Left kidney (tissue), 2 donors: ENCODE data around the gene SLC25A1. TPM values are rescaled to one million over a fixed set of nuclear protein-coding genes. Genes with fewer than 3 reads are reported as not detected.
A peak's percentile ranks its signal among the peaks of the same experiment; 100 is the strongest.

Experiments
- DNase-seq: peaks from one replicate; pipeline ENCODE4 v3.0.0-alpha.2; 2013
- polyA plus RNA-seq: library from polyadenylated mRNA; unstranded; fragments of 120-200 nt; gene quantifications from one replicate; pipeline ENCODE4 v1.2.1, GENCODE V29; 2013; ENCODE audit not compliant: insufficient read length

SLC25A1 gene
- polyA plus RNA-seq, 1 donor: 57.4 TPM

- no peak for DNase-seq
Observed at GRCh38 chr22:19182472-19183157, 4.1 kb upstream of the SLC25A1 start.

GRCh38 chr22:19181786-19182471 lies 3.4 kb upstream of the SLC25A1 start:
- no peak for DNase-seq

- DNase-seq: no peak
Observed at GRCh38 chr22:19180740-19181410, 2.3 kb upstream of the SLC25A1 start.

- no peak for DNase-seq
Observed at GRCh38 chr22:19180234-19180633, 1.7 kb upstream of the SLC25A1 start.

DNA sequence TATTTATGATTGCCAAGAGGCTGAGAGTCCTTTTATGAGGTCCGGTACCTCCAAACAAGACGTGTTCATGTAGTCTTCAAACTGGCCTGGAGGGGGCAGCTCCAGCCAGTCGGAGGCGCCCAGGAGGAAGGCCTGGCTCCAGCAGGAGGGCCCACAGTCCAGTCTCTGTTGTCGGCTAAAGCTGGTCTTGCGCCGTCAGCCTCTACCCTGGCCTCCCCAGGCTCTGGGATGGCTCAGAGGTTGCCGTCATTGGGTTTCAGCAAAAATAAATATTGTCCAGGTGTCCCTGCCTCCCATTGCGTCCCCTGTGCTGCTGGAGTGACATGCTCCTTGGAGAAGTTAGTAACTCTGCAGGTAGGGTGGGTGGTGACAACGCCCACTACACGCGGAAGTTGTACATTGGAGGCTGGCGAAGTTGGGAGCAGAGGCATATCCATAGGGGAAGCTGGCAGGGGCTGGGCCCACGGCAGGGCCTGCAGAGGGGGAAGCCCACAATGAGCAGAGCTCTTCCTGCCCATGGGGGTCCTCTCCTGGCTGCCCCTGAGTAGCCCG lies 1.0 kb upstream of the SLC25A1 start:
- peak; percentile 79 for DNase-seq

DNA sequence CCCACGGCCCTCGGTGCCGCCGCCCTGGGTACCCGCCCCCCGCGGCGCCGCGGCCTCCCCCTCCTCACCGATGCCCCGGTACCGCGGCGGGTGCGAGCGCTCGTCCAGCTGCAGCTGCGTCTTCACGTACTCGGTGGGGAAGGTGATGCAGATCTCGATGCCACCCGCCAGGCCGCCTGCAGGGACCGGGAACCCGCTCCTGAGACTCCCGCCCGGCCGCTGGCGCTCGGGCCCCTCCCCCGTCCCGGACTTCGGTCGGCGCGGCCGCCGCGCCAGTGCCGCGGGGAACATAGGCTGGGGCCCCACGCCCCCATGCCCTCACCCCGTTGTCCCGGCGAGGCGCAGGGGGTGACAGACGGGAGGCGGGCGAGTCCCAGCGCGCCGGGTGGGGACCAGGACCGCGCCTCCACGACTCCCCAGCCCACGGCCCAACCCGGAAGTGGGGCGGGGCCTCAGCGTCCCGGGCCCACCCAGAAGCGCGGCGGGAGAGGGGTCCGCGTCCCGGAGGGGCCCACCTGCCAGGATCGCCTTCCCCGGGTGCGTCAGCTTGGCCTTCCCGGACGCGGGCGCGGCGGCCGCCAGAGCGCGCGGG lies 375 bp downstream of the SLC25A1 start:
- DNase-seq: no peak

DNA sequence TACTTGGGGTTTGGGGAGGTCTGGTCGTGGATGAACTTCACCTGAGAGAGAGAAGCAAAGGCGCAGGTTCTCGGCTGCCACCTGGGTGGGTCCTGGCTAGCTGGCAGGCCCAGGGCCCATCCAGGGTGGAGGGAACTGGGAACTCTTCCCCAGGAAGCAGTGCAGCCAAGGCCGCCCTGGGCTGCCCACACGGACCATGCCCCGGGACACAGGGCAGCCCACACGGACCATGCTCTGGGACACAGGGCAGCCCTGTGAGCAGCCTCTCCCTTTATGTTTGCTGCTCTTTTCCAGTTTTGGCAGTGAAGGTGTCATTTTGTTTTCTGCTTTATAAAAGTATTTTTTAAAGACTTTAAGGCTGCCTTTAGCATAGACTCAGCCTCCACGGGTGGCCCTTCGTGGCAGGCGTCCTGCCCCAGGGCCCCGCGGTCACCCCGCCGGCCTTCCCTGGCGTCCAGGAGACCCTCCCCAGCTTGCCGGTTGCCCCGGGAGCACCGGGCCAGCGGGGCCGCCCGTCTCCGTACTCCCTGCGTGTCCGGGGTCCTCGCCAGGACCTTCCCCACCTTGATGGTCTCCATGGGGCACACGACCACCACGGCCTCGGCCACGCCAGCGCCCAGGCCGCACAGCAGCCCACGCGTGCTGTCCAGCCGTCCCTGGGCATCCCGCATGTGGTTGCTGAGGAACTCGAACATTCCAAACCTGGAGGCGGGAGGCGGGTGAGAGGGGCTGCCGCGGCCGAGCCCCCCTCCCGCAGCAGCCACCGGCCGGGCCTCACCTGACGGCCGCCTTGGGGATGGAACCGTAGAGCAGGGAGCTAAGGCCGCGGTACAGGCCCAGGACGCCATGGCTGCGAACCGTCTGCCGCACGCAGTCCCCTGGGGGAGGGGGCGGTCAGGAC lies 1.1 kb downstream of the SLC25A1 start:
- DNase-seq: no peak

- DNase-seq: no peak
Observed at GRCh38 chr22:19176732-19177131, 1.8 kb downstream of the SLC25A1 start.

- DNase-seq: no peak
Observed at GRCh38 chr22:19176175-19176643, 2.3 kb downstream of the SLC25A1 start.

DNA sequence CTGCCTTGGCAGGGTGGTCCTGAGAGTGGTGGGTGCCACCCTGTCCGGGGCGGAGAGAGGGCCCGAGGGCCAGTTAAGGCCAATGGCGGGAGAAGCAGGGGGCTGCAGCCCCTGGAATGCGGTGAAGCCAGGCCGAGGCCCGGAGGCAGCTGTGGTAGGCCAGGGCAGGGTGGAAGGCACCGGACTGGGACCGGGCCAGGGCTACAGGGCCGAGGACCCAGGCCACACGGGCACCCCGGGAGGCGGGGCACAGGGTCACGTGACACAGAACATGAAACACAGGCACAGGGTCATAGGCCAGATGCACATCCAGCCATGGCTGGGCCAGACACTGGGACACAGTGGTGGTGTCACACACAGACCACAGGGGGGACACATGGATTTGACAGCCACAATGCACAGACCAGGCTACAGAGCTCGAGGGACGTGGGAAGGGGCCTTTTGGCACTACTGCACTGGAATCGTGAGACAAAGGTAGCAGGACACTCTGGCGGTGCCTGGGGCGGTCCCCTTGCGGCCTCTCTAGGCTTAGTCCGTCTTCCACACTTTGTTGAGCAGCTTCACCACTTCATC lies 2.8 kb downstream of the SLC25A1 start:
- no peak for DNase-seq

DNA sequence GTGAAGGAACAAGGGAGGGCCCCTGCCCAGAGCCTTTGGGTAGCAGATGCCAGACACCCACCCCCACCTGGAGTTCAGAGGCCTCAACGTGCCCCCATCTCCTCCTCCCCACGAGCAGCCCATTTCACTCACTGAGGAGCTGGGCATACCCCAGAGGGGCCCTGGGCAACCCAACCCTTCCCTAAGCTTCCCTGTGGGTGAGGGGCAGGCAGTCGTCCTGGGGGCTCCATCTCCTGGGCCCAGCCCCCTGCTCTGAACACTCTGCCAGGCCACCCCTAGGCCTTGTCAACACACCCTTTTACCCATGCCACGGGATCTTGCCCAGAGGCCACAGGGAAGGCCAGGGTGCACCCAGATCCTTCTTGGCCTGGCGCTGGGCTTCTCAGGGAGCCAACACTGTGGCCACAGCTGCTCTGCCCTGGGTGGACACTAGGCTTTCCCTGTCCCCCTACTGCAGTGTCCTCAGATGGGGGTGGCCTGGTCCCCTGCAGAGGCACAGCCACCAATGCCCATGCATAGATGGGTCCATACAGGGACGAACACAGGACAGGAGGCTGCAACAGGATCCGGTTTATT lies 3.4 kb downstream of the SLC25A1 start:
- DNase-seq: no peak

GRCh38 chr22:19174106-19175025 lies 4.2 kb downstream of the SLC25A1 start:
- no peak for DNase-seq

DNA sequence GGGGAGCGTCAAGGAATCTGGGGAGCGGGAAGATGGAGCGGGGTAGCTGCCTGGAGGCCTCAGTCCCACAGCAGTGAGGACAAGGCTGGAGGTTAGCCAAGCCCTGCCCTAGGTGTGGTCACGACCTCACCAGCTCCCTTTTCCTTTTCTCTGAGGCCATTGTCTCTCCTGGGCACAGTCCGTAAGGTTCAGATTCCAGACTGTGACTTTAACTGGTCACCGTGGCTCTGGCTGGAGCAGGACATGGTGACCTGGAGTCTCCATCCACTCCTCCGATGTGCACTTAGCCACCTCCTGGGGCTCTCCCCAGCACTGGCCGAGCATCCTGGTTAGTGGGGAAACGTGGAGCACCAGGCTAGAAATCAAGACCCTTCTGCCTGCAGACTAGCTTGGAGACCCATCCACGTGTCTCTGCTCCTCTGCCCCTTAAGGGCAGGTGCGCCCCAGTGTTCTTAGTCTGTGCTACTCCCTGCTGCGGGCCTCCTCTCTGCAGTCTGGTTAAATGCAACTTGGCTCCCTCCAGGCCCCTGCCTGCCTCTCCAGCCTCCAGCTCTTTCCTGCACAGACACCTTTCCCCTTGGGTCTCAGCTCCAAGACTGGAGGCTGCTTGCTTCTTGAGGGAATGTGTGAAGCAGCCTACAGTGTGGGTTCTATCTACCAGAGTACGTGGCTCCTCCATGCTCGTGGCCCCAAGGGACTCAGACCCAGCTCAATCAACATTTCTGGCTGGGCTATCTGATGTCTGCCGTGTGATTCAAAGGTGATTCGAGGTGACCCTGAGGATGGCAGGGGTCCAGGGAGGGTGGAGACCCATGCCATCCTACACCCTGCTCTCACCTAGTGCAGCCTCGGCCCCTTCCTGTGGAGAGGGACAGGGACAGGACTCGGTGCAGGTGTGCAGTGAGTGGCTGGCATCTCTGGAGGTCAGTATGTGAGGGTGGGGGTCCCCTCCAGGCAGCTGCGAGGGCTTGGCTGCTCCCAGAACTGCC lies 5.2 kb downstream of the SLC25A1 start:
- no peak for DNase-seq

- DNase-seq: no peak
Observed at GRCh38 chr22:19172213-19173046, 6.1 kb downstream of the SLC25A1 start.

- no peak for DNase-seq
Observed at GRCh38 chr22:19169947-19170318, 8.6 kb downstream of the SLC25A1 start.

GRCh38 chr22:19169002-19169946 lies 9.3 kb downstream of the SLC25A1 start:
- no peak for DNase-seq
